Vagina (tissue), 2 donors: ENCODE results near the gene CBFA2T3. TPM values are rescaled to one million over a fixed set of nuclear protein-coding genes. Genes with fewer than 3 reads are reported as not detected.
"Not testable (repeated sequence)": the region's sequence is repeated elsewhere in the genome, so short reads cannot be mapped to it uniquely, and the experiment has no call there.

Experiments
- DNase-seq, 2 donors: peaks; one replicate each; pipeline ENCODE4 v3.0.0-alpha.2; 2017; ENCODE audit errors: extremely low spot score in 2 of 2
- H3K27ac ChIP-seq: fragments of 200-600 bp; sonication (generic); one replicate; pipeline ENCODE4 v1.5.1; 2019
- H3K27me3 ChIP-seq: fragments of 200-600 bp; sonication (generic); one replicate; pipeline ENCODE4 v1.5.1; 2019
- H3K36me3 ChIP-seq, 2 donors: fragments of 200-600 bp; sonication (generic); one replicate each; pipeline ENCODE4 v1.5.1; 2017 to 2019
- H3K4me1 ChIP-seq: fragments of 200-600 bp; sonication (generic); one replicate; pipeline ENCODE4 v1.5.1; 2019
- H3K4me3 ChIP-seq, 2 donors: fragments of 200-600 bp; sonication (generic); 1 replicate in 1 of 2; 2 replicates in 1 of 2; pipeline ENCODE4 v1.5.1; 2016 to 2019
- H3K9me3 ChIP-seq: fragments of 200-600 bp; sonication (generic); one replicate; pipeline ENCODE4 v1.5.1; 2019
- POLR2A ChIP-seq, 2 donors: fragments of 450-650 bp; IDR thresholded peaks; one replicate each; pipeline ENCODE4 v1.6.1; 2017; ENCODE audit warnings: antibody characterized with exemption in 2 of 2, mild to moderate bottlenecking in 2 of 2, moderate library complexity in 2 of 2
- POLR2AphosphoS5 ChIP-seq, 2 donors: sonication (generic); formaldehyde crosslinking; IDR thresholded peaks; one replicate each; pipeline ENCODE4 v1.9.0; 2017; ENCODE audit warnings: antibody characterized with exemption in 2 of 2, mild to moderate bottlenecking in 2 of 2, low read depth in 1 of 2; ENCODE audit not compliant: insufficient read depth in 1 of 2
- intact Hi-C: fragments of 100-400 bp; cut with DNase I; formaldehyde crosslinking; loops from one replicate; pipeline ENCODE4 v1.15.1; 2023
- total RNA-seq: library from RNA; depleted of rRNA; stranded (reverse); fragments of >200 nt; gene quantifications from one replicate; pipeline ENCODE4 v1.2.3, GENCODE V29; 2016
- TF ChIP-seq, protein P1 (sequence below), 3 experiments: fragments of 450-650 bp in 2 of 3; fragments of 200-600 bp in 1 of 3; sonication (generic) in 1 of 3; IDR thresholded peaks; one replicate each; pipeline ENCODE4 v1.5.1; 2017 to 2019; ENCODE audit warnings: antibody characterized with exemption in 3 of 3, mild to moderate bottlenecking in 2 of 3, moderate library complexity in 2 of 3

Gene CBFA2T3
- total RNA-seq, 1 donor from 2014 or later: 2.7 TPM

DNA sequence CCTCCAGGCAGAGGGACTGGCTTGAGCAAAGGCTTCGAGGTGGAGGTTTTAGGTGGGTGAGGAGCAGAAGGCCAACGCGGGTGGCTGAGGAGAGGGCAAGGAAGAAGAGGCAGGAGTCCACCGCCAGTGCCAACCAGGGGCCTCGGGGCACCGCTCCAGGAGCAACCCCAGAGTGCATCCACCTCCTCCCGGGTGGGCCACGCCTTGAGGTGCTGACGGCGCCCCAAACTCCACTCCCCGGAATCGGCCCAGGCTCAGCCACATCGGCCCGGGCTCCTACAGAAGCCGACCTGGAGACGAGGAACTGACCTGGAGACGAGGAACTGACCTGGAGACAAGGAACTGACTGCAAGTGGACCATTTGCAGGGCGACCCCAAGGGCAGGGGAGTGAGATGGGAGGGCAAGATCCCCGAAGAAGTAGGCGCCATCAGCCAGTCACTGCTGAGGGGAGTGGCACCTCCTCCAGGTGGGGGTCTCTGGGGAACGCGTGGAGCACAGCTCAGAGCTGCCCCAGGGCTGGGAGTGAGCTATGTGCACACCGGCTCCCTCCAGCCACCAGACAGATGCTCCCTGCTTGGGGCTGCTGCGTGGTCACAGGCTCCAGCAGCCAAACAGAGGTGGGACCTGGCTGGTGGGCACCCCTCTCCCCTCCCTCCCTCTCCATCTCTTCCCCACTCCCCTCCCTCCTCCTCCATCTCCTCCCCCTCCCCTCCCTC is 29.2 kb upstream of the CBFA2T3 start:
- Histone ChIP-seq H3K27me3 (no peaks in the 10 kb centered on the region), H3K9me3 (no peaks in the 10 kb centered on the region), H3K36me3 (no peaks in the 10 kb centered on the region), H3K4me1 (no peaks in the 10 kb centered on the region), H3K27ac (no peak overlapping the region), H3K4me3 (no peak overlapping the region)
- intact Hi-C loops: no loop called here
- no peak for TF ChIP-seq POLR2AphosphoS5 (IDR thresholded peaks at IDR 0.05; ENCODE audit: insufficient read depth in 1 of 2, low read depth in 1 of 2)
- no peak for DNase-seq

DNA sequence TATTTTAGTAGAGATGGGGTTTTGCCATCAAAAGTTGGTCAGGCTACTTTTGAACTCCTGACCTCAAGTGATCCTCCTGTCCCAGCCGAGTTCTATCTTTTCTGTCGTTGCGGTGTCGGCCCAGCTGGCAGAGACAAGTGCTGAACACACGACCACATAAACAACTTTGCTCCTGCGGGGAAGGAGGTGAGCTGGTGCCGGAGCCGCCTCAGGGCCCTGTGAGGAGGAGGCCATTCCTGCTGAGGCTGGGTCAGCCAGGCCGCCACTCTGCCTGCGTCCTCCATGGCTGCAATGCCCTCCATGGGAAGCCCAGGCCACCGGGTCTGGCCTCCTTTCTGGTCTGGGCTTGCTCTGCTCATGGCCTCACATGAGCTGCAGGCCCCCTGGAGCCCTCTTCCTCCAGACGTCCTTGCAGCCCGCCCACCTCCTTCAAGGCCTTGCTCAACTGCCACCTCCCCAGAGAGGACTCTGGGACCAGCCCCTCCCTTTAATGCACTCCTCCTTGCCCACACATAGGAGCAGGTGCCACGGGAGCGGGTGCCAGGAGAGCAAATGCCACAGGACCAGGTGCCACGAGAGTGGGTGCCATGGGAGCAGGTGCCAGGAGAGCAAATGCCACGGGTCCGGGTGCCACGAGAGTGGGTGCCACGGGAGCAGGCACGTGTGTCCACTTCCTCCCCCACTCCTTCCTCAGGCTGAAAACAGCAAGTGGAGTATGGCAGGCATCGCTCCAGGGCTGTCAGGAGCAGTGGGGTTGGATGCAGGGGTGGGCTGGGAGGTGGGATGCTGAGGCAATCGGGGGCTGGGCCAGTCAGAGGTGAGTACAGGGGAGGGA is 28.4 kb upstream of the CBFA2T3 start:
- Histone ChIP-seq H3K9me3 (no peaks in the 10 kb centered on the region), H3K4me3 (no peak overlapping the region), H3K27ac (no peak overlapping the region), H3K4me1 (no peaks in the 10 kb centered on the region), H3K36me3 (no peaks in the 10 kb centered on the region), H3K27me3 (no peaks in the 10 kb centered on the region)
- TF ChIP-seq POLR2A (IDR thresholded peaks at IDR 0.05) (no peak), POLR2AphosphoS5 (IDR thresholded peaks at IDR 0.05; ENCODE audit: insufficient read depth in 1 of 2, low read depth in 1 of 2) (no peak)
- TF ChIP-seq, protein P1, sequence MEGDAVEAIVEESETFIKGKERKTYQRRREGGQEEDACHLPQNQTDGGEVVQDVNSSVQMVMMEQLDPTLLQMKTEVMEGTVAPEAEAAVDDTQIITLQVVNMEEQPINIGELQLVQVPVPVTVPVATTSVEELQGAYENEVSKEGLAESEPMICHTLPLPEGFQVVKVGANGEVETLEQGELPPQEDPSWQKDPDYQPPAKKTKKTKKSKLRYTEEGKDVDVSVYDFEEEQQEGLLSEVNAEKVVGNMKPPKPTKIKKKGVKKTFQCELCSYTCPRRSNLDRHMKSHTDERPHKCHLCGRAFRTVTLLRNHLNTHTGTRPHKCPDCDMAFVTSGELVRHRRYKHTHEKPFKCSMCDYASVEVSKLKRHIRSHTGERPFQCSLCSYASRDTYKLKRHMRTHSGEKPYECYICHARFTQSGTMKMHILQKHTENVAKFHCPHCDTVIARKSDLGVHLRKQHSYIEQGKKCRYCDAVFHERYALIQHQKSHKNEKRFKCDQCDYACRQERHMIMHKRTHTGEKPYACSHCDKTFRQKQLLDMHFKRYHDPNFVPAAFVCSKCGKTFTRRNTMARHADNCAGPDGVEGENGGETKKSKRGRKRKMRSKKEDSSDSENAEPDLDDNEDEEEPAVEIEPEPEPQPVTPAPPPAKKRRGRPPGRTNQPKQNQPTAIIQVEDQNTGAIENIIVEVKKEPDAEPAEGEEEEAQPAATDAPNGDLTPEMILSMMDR (IDR thresholded peaks at IDR 0.05): no peak
- no peak for DNase-seq
- intact Hi-C loops: no loop called here

DNA sequence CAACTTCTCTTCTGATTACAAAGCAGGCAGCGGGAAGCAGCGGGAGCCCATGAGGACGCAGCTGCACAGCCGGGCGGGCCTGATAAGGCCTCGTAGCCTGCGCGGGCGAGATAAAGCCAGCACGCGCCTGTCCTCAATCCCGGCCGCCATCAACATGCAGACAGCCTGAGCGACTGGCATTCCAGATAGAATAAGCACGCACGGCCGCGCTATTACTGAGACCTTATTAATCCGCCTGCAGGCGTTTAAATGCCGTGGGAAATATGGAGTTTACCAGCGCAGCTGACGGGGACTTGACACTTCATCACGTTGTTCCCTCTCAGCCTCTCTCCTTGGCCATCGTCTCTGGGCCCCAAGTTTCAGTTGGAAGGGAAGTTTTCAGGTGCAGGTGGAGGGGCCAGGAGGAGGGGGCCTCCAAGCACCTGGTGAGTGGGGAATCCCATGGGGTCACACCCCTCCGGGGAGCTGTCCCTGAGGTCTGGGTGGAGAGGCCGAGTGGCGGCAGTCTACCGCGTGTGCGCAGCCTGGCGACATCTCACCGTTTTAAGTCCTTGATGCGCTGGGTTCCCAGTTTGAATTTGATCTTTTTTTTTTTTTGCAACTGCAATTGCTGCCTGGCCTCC is 27.3 kb upstream of the CBFA2T3 start:
- no peak overlapping the region for H3K27ac ChIP-seq
- no peaks in the 10 kb centered on the region for H3K27me3 ChIP-seq
- intact Hi-C loops: no loop called here
- TF ChIP-seq, protein P1 (IDR thresholded peaks at IDR 0.05): no peak
- TF ChIP-seq POLR2A (IDR thresholded peaks at IDR 0.05) (no peak), POLR2AphosphoS5 (IDR thresholded peaks at IDR 0.05; ENCODE audit: insufficient read depth in 1 of 2, low read depth in 1 of 2) (no peak)
- H3K4me3 ChIP-seq: no peak overlapping the region
- no peaks in the 10 kb centered on the region for H3K9me3 ChIP-seq
- H3K36me3 ChIP-seq: no peaks in the 10 kb centered on the region
- no peaks in the 10 kb centered on the region for H3K4me1 ChIP-seq
- no peak for DNase-seq

DNA sequence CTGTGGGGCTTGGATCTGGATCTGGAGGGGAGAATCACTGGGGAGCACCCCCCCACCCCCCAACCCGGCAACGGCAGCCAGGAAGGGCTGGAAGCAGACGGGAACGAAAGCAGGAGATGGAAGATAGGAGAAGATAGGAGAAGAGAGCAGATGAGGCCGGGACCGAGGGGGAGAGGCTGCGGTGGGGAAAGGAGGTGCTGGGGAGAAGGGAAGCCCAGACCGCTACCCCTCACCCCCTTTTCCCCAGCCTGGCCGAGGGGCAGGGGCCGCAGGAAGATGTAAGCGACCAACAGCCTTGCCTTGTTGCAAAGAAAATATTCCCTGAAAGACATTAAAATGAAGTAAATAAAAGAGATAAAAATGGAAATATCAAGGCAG is 26.8 kb upstream of the CBFA2T3 start:
- DNase-seq: no peak
- H3K36me3 ChIP-seq: no peaks in the 10 kb centered on the region
- no peak overlapping the region for H3K27ac ChIP-seq
- H3K9me3 ChIP-seq: peaks cover under 1% of the 10 kb centered on the region
- TF ChIP-seq POLR2A (IDR thresholded peaks at IDR 0.05) (no peak), POLR2AphosphoS5 (IDR thresholded peaks at IDR 0.05; ENCODE audit: insufficient read depth in 1 of 2, low read depth in 1 of 2) (no peak)
- TF ChIP-seq, protein P1 (IDR thresholded peaks at IDR 0.05): no peak
- H3K27me3 ChIP-seq: no peaks in the 10 kb centered on the region
- intact Hi-C loops: no loop called here
- no peaks in the 10 kb centered on the region for H3K4me1 ChIP-seq
- H3K4me3 ChIP-seq: no peak overlapping the region

DNA sequence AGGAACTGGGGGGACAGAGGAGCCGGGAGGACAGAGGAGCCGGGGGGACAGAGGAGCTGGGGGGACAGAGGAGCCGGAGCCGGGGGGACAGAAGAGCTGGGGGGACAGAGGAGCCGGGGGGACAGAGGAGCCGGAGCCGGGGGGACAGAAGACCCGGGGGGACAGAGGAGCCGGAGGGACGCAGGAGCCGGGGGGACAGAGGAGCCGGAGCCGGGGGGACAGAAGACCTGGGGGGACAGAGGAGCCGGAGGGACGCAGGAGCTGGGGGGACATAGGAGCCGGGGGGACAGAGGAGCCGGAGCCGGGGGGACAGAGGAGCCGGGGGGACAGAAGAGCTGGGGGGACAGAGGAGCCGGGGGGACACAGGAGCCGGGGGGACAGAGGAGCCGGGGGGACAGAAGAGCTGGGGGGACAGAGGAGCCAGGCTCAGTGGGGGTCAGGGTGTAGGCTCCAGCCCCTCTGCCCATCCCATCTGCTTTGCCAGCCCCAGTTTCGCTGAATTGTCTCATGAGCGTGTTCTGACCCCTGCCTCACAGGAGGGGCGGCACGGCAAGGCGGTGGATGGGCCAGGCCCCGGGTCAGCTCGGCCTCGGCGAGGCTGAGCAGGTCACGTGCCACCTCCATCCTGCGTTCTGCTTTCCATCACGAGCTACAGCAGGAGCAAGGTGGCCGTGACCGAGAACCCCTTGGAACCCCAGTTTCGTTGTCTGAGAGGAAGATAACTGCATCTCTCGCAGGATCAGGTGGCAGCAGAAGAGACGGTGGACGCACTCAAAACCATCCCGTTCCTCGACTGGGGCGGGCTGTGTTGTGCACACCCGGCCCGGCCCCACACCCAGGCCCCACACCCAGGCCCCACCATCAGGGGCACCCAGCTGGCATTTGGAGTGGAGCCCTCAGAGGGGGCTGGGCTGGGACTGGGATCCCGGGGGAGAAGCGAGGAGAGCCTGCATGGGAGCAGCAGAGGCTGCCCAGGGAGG is 26.1 kb upstream of the CBFA2T3 start:
- intact Hi-C loops: no loop called here
- DNase-seq: no peak
- Histone ChIP-seq H3K27me3 (no peaks in the 10 kb centered on the region), H3K27ac (no peak overlapping the region), H3K4me3 (no peak overlapping the region), H3K4me1 (no peaks in the 10 kb centered on the region), H3K36me3 (no peaks in the 10 kb centered on the region), H3K9me3 (peaks cover 4% of the 10 kb centered on the region)
- TF ChIP-seq POLR2A (IDR thresholded peaks at IDR 0.05) (no peak), POLR2AphosphoS5 (IDR thresholded peaks at IDR 0.05; ENCODE audit: insufficient read depth in 1 of 2, low read depth in 1 of 2) (no peak)
- TF ChIP-seq, protein P1 (IDR thresholded peaks at IDR 0.05): no peak

DNA sequence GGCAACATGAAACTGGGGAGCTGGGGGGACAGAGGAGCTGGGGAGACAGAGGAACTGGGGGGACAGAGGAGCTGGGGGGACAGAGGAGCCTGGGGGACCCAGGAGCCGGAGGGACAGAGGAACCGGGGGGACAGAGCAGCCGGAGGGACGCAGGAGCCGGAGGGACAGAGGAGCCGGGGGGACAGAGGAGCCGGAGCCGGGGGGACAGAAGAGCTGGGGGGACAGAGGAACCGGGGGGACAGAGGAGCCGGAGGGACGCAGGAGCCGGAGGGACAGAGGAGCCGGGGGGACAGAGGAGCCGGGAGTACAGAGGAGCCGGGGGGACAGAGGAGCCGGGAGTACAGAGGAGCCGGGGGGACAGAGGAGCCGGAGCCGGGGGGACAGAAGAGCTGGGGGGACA is 25.1 kb upstream of the CBFA2T3 start:
- H3K27me3 ChIP-seq, H3K9me3 ChIP-seq, H3K36me3 ChIP-seq, intact Hi-C loops, H3K4me1 ChIP-seq, H3K4me3 ChIP-seq, H3K27ac ChIP-seq, DNase-seq: not testable (repeated sequence)
